H9 (cell line): Measurements from ENCODE around the gene TMEM109. TPM values are rescaled to one million over a fixed set of nuclear protein-coding genes. Genes with fewer than 3 reads are reported as not detected.

ENCODE experiments used
- DNase-seq: peaks from one replicate; pipeline ENCODE4 v3.0.0-alpha.2; 2017
- H2AFZ ChIP-seq: one replicate; pipeline ENCODE4 v1.6.1; 2013; ENCODE audit warnings: mild to moderate bottlenecking, low read length, control low read depth, moderate library complexity
- H2AK5ac ChIP-seq: 2 replicates; pipeline ENCODE4 v1.6.1; 2013; ENCODE audit warnings: low read length, control low read depth, mixed read lengths; ENCODE audit not compliant: insufficient read length
- H2BK120ac ChIP-seq: one replicate; pipeline ENCODE4 v1.6.1; 2013; ENCODE audit warnings: low read depth, mild to moderate bottlenecking, low read length, control low read depth, inconsistent platforms; ENCODE audit not compliant: poor library complexity, severe bottlenecking
- H2BK12ac ChIP-seq: 2 replicates; pipeline ENCODE4 v1.6.1; 2013; ENCODE audit warnings: low read length, control low read depth, mixed read lengths, low read depth; ENCODE audit not compliant: insufficient read length
- H2BK15ac ChIP-seq: 2 replicates; pipeline ENCODE4 v1.6.1; 2013; ENCODE audit warnings: low read depth, low read length, control low read depth
- H2BK20ac ChIP-seq: one replicate; pipeline ENCODE4 v1.6.1; 2013; ENCODE audit warnings: low read depth, mild to moderate bottlenecking, low read length, control low read depth, inconsistent platforms; ENCODE audit not compliant: poor library complexity, severe bottlenecking
- H2BK5ac ChIP-seq: 2 replicates; pipeline ENCODE4 v1.6.1; 2013; ENCODE audit warnings: low read length, control low read depth, mixed read lengths; ENCODE audit not compliant: insufficient read length
- H3K14ac ChIP-seq: 2 replicates; pipeline ENCODE4 v1.6.1; 2013; ENCODE audit warnings: low read length, control low read depth; ENCODE audit not compliant: insufficient read depth
- H3K18ac ChIP-seq: 2 replicates; pipeline ENCODE4 v1.6.1; 2013; ENCODE audit warnings: low read depth, mild to moderate bottlenecking, mixed read lengths, low read length, control low read depth; ENCODE audit not compliant: insufficient read length
- H3K23ac ChIP-seq: 2 replicates; pipeline ENCODE4 v1.6.1; 2013; ENCODE audit warnings: low read length, control low read depth, mixed read lengths, low read depth; ENCODE audit not compliant: insufficient read length
- H3K23me2 ChIP-seq: 2 replicates; pipeline ENCODE4 v1.6.1; 2013; ENCODE audit warnings: low read depth, mild to moderate bottlenecking, mixed read lengths, low read length, control low read depth; ENCODE audit not compliant: insufficient read length, poor library complexity, severe bottlenecking
- H3K27ac ChIP-seq: 2 replicates; pipeline ENCODE4 v1.5.1; 2013; ENCODE audit warnings: low read length, control low read depth, mixed read lengths, low read depth; ENCODE audit not compliant: insufficient read length
- H3K27me3 ChIP-seq: 2 replicates; pipeline ENCODE4 v1.6.1; 2013; ENCODE audit warnings: low read length, control low read depth, inconsistent platforms; ENCODE audit not compliant: insufficient read depth
- H3K4ac ChIP-seq: 2 replicates; pipeline ENCODE4 v1.6.1; 2013; ENCODE audit warnings: low read depth, mild to moderate bottlenecking, control low read depth, inconsistent platforms, low read length, moderate library complexity
- H3K4me1 ChIP-seq: 2 replicates; pipeline ENCODE4 v1.6.1; 2013; ENCODE audit warnings: low read length, control low read depth, inconsistent platforms; ENCODE audit not compliant: insufficient read depth
- H3K4me2 ChIP-seq: 2 replicates; pipeline ENCODE4 v1.6.1; 2013; ENCODE audit warnings: low read length, control low read depth, mixed read lengths; ENCODE audit not compliant: insufficient read length, insufficient read depth
- H3K56ac ChIP-seq: 2 replicates; pipeline ENCODE4 v1.6.1; 2013; ENCODE audit warnings: low read depth, mild to moderate bottlenecking, mixed read lengths, low read length, control low read depth; ENCODE audit not compliant: insufficient read length
- H3K79me1 ChIP-seq: 2 replicates; pipeline ENCODE4 v1.6.1; 2013; ENCODE audit warnings: low read depth, mild to moderate bottlenecking, moderate library complexity, low read length, control low read depth, inconsistent platforms; ENCODE audit not compliant: insufficient read depth, poor library complexity, severe bottlenecking
- H3K79me2 ChIP-seq: 2 replicates; pipeline ENCODE4 v1.6.1; 2013; ENCODE audit warnings: low read length, control low read depth, inconsistent platforms; ENCODE audit not compliant: insufficient read depth
- H3K9ac ChIP-seq: 2 replicates; pipeline ENCODE4 v1.6.1; 2013; ENCODE audit warnings: low read length, control low read depth, mixed read lengths; ENCODE audit not compliant: insufficient read length; ENCODE audit errors: extremely low read depth
- H3K9me3 ChIP-seq: one replicate; pipeline ENCODE4 v1.6.1; 2013; ENCODE audit warnings: low read depth, low read length, inconsistent platforms; ENCODE audit not compliant: control insufficient read depth
- H3T11ph ChIP-seq: one replicate; pipeline ENCODE4 v1.6.1; 2013; ENCODE audit warnings: mild to moderate bottlenecking, low read length, control low read depth, inconsistent platforms
- H4K20me1 ChIP-seq: one replicate; pipeline ENCODE4 v1.6.1; 2013; ENCODE audit not compliant: control insufficient read depth, insufficient read length, insufficient read depth
- H4K5ac ChIP-seq: 2 replicates; pipeline ENCODE4 v1.6.1; 2013; ENCODE audit warnings: low read depth, mild to moderate bottlenecking, mixed read lengths, low read length, control low read depth; ENCODE audit not compliant: insufficient read length
- H4K8ac ChIP-seq: replicated peaks from 2 replicates; pipeline ENCODE4 v1.6.1; 2013; ENCODE audit warnings: low read length, control low read depth, mixed read lengths, low read depth; ENCODE audit not compliant: insufficient read length
- H4K91ac ChIP-seq: 2 replicates; pipeline ENCODE4 v1.6.1; 2013; ENCODE audit warnings: low read depth, mild to moderate bottlenecking, moderate library complexity, mixed read lengths, low read length, control low read depth; ENCODE audit not compliant: insufficient read length
- H3K27ac Mint-ChIP-seq, 3 experiments: 2 replicates in 2 of 3; 3 replicates in 1 of 3; pipeline ENCODE4 v1.8.0; 2020 to 2021; ENCODE audit warnings: mixed read lengths in 3 of 3, mild to moderate bottlenecking in 1 of 3, moderate library complexity in 1 of 3
- H3K27me3 Mint-ChIP-seq: 2 replicates; pipeline ENCODE4 v1.8.0; 2021; ENCODE audit warnings: low read depth, mild to moderate bottlenecking, moderate library complexity, mixed read lengths
- H3K36me3 Mint-ChIP-seq, 3 experiments: 2 replicates in 2 of 3; 3 replicates in 1 of 3; pipeline ENCODE4 v1.8.0; 2020 to 2021; ENCODE audit warnings: low read depth in 3 of 3, mixed read lengths in 3 of 3; ENCODE audit not compliant: insufficient read depth in 1 of 3
- H3K4me1 Mint-ChIP-seq, 2 experiments: 2 replicates each; pipeline ENCODE4 v1.8.0; 2020; ENCODE audit warnings: mixed read lengths in 2 of 2
- H3K4me3 Mint-ChIP-seq, 2 experiments: 2 replicates in 1 of 2; 3 replicates in 1 of 2; pipeline ENCODE4 v1.8.0; 2020 to 2021; ENCODE audit warnings: mild to moderate bottlenecking in 2 of 2, mixed read lengths in 2 of 2, moderate library complexity in 1 of 2
- H3K9me3 Mint-ChIP-seq, 2 experiments: 2 replicates in 1 of 2; 3 replicates in 1 of 2; pipeline ENCODE4 v1.8.0; 2020; ENCODE audit warnings: mild to moderate bottlenecking in 2 of 2, mixed read lengths in 2 of 2, moderate library complexity in 1 of 2
- WGBS: extraction: QIAGEN DNeasy Blood & Tissue Kit; methylation state at CpG from one replicate; pipeline ENCODE4 v1.1.7; 2013; ENCODE audit warnings: missing lambda C conversion rate, low lambda C conversion rate, mixed read lengths; ENCODE audit not compliant: insufficient read length; ENCODE audit errors: extremely low coverage; 5-methylcytosine and 5-hydroxymethylcytosine counted together
- total RNA-seq: library from RNA; stranded (reverse); gene quantifications from 2 replicates; pipeline ENCODE4 v1.2.1, GENCODE V29; 2021
- TF ChIP-seq, protein P1 (sequence below): fragments of 200-600 bp; sonication (generic); conservative IDR thresholded peaks from 3 replicates; pipeline ENCODE4 v1.8.0; 2021; ENCODE audit warnings: antibody characterized with exemption, mild to moderate bottlenecking

The TMEM109 gene
- total RNA-seq, 1 experiment from 2014 or later: 38.0 TPM

DNA sequence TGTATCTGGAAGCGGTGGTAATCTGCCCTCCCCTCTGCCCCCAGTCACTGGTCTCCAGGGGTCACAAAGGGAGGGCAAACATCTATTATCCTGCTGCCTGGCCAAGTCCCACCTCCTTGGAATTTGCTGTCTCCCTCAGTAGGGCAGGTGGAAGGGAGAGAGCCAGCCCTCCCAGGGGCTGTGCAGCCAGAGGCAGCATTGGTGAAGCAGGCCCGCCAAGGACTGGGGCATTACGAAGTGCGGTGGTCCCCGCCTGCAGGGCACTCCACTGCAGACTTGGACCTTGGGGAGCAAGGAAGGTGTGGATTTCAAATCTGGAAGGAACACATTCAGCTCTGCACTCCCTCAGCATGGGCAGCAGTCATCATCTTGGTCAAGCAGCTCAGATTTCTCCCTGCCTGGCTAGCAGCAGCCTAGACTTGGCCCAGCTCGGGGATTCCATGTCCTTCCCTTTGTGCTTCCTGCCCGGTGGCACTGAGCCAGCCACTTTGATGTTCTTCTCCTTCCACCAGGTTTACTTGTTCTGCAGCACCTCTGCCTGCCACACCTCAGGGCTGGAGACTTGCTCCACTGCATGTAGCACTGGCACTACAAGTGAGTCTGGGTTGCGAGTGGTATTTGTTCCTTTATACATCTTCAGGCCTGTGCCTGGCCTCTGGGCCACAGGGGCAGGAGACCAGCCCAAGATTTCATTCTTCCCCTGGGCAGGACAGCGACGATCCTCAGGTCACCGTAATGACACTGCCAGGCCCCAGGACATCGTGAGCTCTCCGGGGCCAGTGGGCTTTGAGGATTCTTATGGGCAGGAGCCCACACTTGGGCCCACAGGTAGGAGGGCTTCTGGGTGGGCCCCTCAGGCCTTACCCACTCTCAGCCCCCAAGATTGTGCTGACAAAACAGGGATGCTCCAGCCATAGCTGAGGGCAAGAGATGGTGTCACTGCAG is 39.3 kb upstream of the TMEM109 start:
- H3K27me3 Mint-ChIP-seq: no peaks in the 10 kb centered on the region; the same call in 1 of the 2 replicates
- Histone ChIP-seq H3K79me1 (no peaks in the 10 kb centered on the region), H3K27me3 (no peaks in the 10 kb centered on the region), H3K9ac (no peak overlapping the region), H2BK120ac (no peak overlapping the region), H4K20me1 (no peaks in the 10 kb centered on the region), H2AK5ac (no peak overlapping the region), H3K23me2 (no peaks in the 10 kb centered on the region), H3K4me1 (peaks cover 2% of the 10 kb centered on the region; the same call in 1 of the 2 replicates), H3K23ac (no peak overlapping the region), H3K14ac (no peak overlapping the region), H3K4me2 (no peak overlapping the region), H4K8ac (no peak overlapping the region), H2BK12ac (no peak overlapping the region), H3K56ac (no peak overlapping the region), H3K4ac (no peak overlapping the region), H2BK15ac (no peak overlapping the region), H2BK5ac (no peak overlapping the region), H3K27ac (no peak overlapping the region), H4K5ac (no peak overlapping the region), H3K9me3 (no peaks in the 10 kb centered on the region), H3K79me2 (no peaks in the 10 kb centered on the region), H2AFZ (no peak overlapping the region), H2BK20ac (no peak overlapping the region), H3T11ph (no peak overlapping the region), H3K18ac (no peak overlapping the region), H4K91ac (no peak overlapping the region)
- H3K4me3 Mint-ChIP-seq: no peak overlapping the region
- H3K4me1 Mint-ChIP-seq: peaks cover 8 to 9% of the 10 kb centered on the region in 2 experiments
- H3K9me3 Mint-ChIP-seq: no peaks in the 10 kb centered on the region
- H3K36me3 Mint-ChIP-seq: peaks cover 0 to 1% (median 0%) of the 10 kb centered on the region in 3 experiments; a peak in 1 of 7 replicates
- DNase-seq: no peak
- TF ChIP-seq, protein P1, sequence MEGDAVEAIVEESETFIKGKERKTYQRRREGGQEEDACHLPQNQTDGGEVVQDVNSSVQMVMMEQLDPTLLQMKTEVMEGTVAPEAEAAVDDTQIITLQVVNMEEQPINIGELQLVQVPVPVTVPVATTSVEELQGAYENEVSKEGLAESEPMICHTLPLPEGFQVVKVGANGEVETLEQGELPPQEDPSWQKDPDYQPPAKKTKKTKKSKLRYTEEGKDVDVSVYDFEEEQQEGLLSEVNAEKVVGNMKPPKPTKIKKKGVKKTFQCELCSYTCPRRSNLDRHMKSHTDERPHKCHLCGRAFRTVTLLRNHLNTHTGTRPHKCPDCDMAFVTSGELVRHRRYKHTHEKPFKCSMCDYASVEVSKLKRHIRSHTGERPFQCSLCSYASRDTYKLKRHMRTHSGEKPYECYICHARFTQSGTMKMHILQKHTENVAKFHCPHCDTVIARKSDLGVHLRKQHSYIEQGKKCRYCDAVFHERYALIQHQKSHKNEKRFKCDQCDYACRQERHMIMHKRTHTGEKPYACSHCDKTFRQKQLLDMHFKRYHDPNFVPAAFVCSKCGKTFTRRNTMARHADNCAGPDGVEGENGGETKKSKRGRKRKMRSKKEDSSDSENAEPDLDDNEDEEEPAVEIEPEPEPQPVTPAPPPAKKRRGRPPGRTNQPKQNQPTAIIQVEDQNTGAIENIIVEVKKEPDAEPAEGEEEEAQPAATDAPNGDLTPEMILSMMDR: no peak
- WGBS: no CpG with 5 or more reads among the region's 13 CpGs
- peak overlapping the region in 1 of 3 experiments; percentile 61; a peak in 1 of 7 replicates for H3K27ac Mint-ChIP-seq
